ENCODE measurements around the gene KCNMB1. TPM values are rescaled to one million over a fixed set of nuclear protein-coding genes. Genes with fewer than 3 reads are reported as not detected.

KCNMB1 gene
- total and polyA plus RNA-seq, 10 of the 15 experiments (the other 5 are each of a cell fraction or from before 2014, with no cell fraction given): 1.2 to 3.6 (median 2.6) TPM

- Histone ChIP-seq H3K4me1 (ENCODE audit: control insufficient read depth, insufficient read depth, low read length) (peaks cover 14% of the 10 kb centered on the region), H3K9ac (ENCODE audit: control insufficient read depth, insufficient read depth, low read length) (no peak overlapping the region), H3K4me2 (ENCODE audit: control insufficient read depth, insufficient read depth) (no peak overlapping the region), H3K79me2 (ENCODE audit: control insufficient read depth, insufficient read depth, low read length) (no peaks in the 10 kb centered on the region), H3K27me3 (replicated peaks in 1 of 2; ENCODE audit: control insufficient read depth in 2 of 2, insufficient read depth in 2 of 2, low read length in 1 of 2) (peaks cover 0 to 3% of the 10 kb centered on the region in 2 experiments; a peak in 1 of 4 replicates), H3K27ac (ENCODE audit: control insufficient read depth, insufficient read depth) (no peak overlapping the region), H3K9me3 (replicated peaks; ENCODE audit: control insufficient read depth, insufficient read depth, low read length) (peaks cover 3% of the 10 kb centered on the region; the same call in 1 of the 3 replicates), H3K4me3 (no peak overlapping the region), H3K36me3 (ENCODE audit: control insufficient read depth in 2 of 2, insufficient read depth in 2 of 2, low read length in 1 of 2) (no peaks in the 10 kb centered on the region), H4K20me1 (ENCODE audit: control insufficient read depth, insufficient read depth) (no peaks in the 10 kb centered on the region), H2AFZ (ENCODE audit: control insufficient read depth, low read depth, low read length) (no peak overlapping the region)
- BruUV-seq (replicated peaks): no TSS peak
- ChIA-PET RAD21 (ENCODE audit: unreplicated experiment) (interaction anchor here (0.6 to 5.8 kb wide), 5 partner anchors 40 to 116 kb away, joined by 3 to 88 read pairs (median 4); no protein-coding TSS in a partner anchor), CTCF (interaction anchor here (0.6 to 7.4 kb wide), 7 partner anchors 47 to 755 kb away, joined by 3 to 126 read pairs (median 4); partner anchors contain the start of gene KCNMB1), POLR2A (interaction anchor here (1.2 kb wide), 1 partner anchor 66 kb away, joined by 4 read pairs; no protein-coding TSS in a partner anchor), SMC1A (ENCODE audit: uncharacterized antibody, unreplicated experiment) (interaction anchor here (1.0 to 7.2 kb wide), 5 partner anchors 8 to 66 kb away, joined by 3 to 109 read pairs (median 4); no protein-coding TSS in a partner anchor)
- intact Hi-C loops (cut with micrococcal nuclease; ENCODE audit: unreplicated experiment) (no loop called here), in situ Hi-C loops (cut with MboI) (no loop called here)
- 36% methylated on average over 8 of the region's 8 CpGs for WGBS (ENCODE audit: insufficient coverage, insufficient replicate concordance, low lambda C conversion rate, missing lambda C conversion rate)
- DNase-seq (ENCODE audit: low read depth, low spot score) (no peak), FAIRE-seq (no peak), ATAC-seq (no peak)
- TF ChIP-seq BMI1 (IDR thresholded peaks at IDR 0.05; ENCODE audit: borderline replicate concordance) (no peak), BHLHE40 (IDR thresholded peaks at IDR 0.05; ENCODE audit: borderline replicate concordance in 1 of 2, low read depth in 2 of 2, low read length in 1 of 2) (no peak), SMARCA5 (IDR thresholded peaks at IDR 0.05) (no peak), SRF (IDR thresholded peaks at IDR 0.05; ENCODE audit: low read depth in 2 of 2, low read length in 2 of 2) (no peak), POU2F2 (IDR thresholded peaks at IDR 0.05; ENCODE audit: borderline replicate concordance, low read depth, low read length) (no peak), NRF1 (conservative IDR thresholded peaks at IDR 0.05; ENCODE audit: low read depth, low read length) (no peak)
- TF ChIP-seq, protein P1, sequence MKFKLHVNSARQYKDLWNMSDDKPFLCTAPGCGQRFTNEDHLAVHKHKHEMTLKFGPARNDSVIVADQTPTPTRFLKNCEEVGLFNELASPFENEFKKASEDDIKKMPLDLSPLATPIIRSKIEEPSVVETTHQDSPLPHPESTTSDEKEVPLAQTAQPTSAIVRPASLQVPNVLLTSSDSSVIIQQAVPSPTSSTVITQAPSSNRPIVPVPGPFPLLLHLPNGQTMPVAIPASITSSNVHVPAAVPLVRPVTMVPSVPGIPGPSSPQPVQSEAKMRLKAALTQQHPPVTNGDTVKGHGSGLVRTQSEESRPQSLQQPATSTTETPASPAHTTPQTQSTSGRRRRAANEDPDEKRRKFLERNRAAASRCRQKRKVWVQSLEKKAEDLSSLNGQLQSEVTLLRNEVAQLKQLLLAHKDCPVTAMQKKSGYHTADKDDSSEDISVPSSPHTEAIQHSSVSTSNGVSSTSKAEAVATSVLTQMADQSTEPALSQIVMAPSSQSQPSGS (IDR thresholded peaks at IDR 0.05; ENCODE audit: low read length): no peak
- TF ChIP-seq, protein P2, sequence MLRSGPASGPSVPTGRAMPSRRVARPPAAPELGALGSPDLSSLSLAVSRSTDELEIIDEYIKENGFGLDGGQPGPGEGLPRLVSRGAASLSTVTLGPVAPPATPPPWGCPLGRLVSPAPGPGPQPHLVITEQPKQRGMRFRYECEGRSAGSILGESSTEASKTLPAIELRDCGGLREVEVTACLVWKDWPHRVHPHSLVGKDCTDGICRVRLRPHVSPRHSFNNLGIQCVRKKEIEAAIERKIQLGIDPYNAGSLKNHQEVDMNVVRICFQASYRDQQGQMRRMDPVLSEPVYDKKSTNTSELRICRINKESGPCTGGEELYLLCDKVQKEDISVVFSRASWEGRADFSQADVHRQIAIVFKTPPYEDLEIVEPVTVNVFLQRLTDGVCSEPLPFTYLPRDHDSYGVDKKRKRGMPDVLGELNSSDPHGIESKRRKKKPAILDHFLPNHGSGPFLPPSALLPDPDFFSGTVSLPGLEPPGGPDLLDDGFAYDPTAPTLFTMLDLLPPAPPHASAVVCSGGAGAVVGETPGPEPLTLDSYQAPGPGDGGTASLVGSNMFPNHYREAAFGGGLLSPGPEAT (IDR thresholded peaks at IDR 0.05; ENCODE audit: low read depth): no peak
- TF ChIP-seq, protein P3, sequence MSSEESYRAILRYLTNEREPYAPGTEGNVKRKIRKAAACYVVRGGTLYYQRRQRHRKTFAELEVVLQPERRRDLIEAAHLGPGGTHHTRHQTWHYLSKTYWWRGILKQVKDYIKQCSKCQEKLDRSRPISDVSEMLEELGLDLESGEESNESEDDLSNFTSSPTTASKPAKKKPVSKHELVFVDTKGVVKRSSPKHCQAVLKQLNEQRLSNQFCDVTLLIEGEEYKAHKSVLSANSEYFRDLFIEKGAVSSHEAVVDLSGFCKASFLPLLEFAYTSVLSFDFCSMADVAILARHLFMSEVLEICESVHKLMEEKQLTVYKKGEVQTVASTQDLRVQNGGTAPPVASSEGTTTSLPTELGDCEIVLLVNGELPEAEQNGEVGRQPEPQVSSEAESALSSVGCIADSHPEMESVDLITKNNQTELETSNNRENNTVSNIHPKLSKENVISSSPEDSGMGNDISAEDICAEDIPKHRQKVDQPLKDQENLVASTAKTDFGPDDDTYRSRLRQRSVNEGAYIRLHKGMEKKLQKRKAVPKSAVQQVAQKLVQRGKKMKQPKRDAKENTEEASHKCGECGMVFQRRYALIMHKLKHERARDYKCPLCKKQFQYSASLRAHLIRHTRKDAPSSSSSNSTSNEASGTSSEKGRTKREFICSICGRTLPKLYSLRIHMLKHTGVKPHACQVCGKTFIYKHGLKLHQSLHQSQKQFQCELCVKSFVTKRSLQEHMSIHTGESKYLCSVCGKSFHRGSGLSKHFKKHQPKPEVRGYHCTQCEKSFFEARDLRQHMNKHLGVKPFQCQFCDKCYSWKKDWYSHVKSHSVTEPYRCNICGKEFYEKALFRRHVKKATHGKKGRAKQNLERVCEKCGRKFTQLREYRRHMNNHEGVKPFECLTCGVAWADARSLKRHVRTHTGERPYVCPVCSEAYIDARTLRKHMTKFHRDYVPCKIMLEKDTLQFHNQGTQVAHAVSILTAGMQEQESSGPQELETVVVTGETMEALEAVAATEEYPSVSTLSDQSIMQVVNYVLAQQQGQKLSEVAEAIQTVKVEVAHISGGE (CRISPR knock-in tag; IDR thresholded peaks at IDR 0.05): no peak
Observed at GRCh38 chr5:170342153-170342725, 46.9 kb downstream of the KCNMB1 start.
